H1 (cell line): ENCODE measurements around the gene CCDC18. TPM values are rescaled to one million over a fixed set of nuclear protein-coding genes. Genes with fewer than 3 reads are reported as not detected.

Experiments used
- CTCF ChIA-PET: fragments of 300-600 bp; sonication (Branson Sonifier 250); formaldehyde crosslinking; loops from one replicate; lab custom pipeline; 2021; ENCODE audit not compliant: partially characterized antibody; lab: Charles Lee
- POLR2A ChIA-PET: fragments of 300-600 bp; sonication (Branson Sonifier 250); formaldehyde crosslinking; loops from one replicate; lab custom pipeline; 2021; ENCODE audit warnings: inconsistent platforms; ENCODE audit not compliant: partially characterized antibody; lab: Charles Lee
- DNase-seq, 2 experiments: peaks; one replicate each; pipeline versions ENCODE4 v3.0.0 to v3.0.0-alpha.2; 2010 to 2022; ENCODE audit warnings: low spot score in 2 of 2, low read depth in 1 of 2, mixed read lengths in 1 of 2
- FAIRE-seq: peaks from 2 replicates; lab custom pipeline; 2011; peaks lifted over from hg19 to GRCh38; lab: Jason Lieb, UNC
- H2AFZ ChIP-seq: 2 replicates; pipeline ENCODE4 v1.8.1; 2012; ENCODE audit warnings: low read length, inconsistent platforms
- H2AK5ac ChIP-seq: 2 replicates; pipeline ENCODE4 v1.6.1; 2013; ENCODE audit warnings: low read depth, low read length
- H2BK120ac ChIP-seq: replicated peaks from 2 replicates; pipeline ENCODE3; 2013; ENCODE audit warnings: low read depth, low read length, inconsistent platforms
- H2BK12ac ChIP-seq: 2 replicates; pipeline ENCODE4 v1.6.1; 2013; ENCODE audit warnings: low read depth, low read length
- H2BK15ac ChIP-seq: 2 replicates; pipeline ENCODE4 v1.6.1; 2013; ENCODE audit warnings: low read length
- H2BK20ac ChIP-seq: 2 replicates; pipeline ENCODE4 v1.6.1; 2013; ENCODE audit warnings: low read length
- H2BK5ac ChIP-seq: 2 replicates; pipeline ENCODE4 v1.6.1; 2013; ENCODE audit warnings: low read depth, low read length
- H3K14ac ChIP-seq: 2 replicates; pipeline ENCODE4 v1.6.1; 2013; ENCODE audit warnings: inconsistent platforms; ENCODE audit not compliant: insufficient read length
- H3K18ac ChIP-seq: 2 replicates; pipeline ENCODE4 v1.6.1; 2013; ENCODE audit warnings: low read length; ENCODE audit errors: extremely low read depth
- H3K23ac ChIP-seq: 2 replicates; pipeline ENCODE4 v1.6.1; 2013; ENCODE audit warnings: inconsistent platforms; ENCODE audit not compliant: insufficient read length
- H3K23me2 ChIP-seq: 2 replicates; pipeline ENCODE4 v1.6.1; 2013; ENCODE audit warnings: low read depth, low read length
- H3K27ac ChIP-seq: 2 replicates; pipeline ENCODE4 v1.6.1; 2011; ENCODE audit warnings: low read depth, low read length, inconsistent platforms
- H3K27me3 ChIP-seq, 4 experiments: replicated peaks in 1 of 4; 1 replicate in 1 of 4; 2 replicates in 3 of 4; pipeline versions ENCODE4 v1.6.1 to v1.8.1; 2011 to 2013; ENCODE audit warnings: low read length in 3 of 4, mild to moderate bottlenecking in 3 of 4, inconsistent platforms in 2 of 4, mixed read lengths in 2 of 4, moderate library complexity in 1 of 4; ENCODE audit not compliant: control insufficient read depth in 3 of 4, insufficient read depth in 3 of 4; ENCODE audit errors: extremely low read depth in 1 of 4
- H3K36me3 ChIP-seq, 4 experiments: 2 replicates each; pipeline versions ENCODE4 v1.6.1 to v1.8.1; 2011 to 2013; ENCODE audit warnings: mild to moderate bottlenecking in 4 of 4, low read length in 3 of 4, moderate library complexity in 2 of 4, control low read depth in 1 of 4, inconsistent platforms in 1 of 4; ENCODE audit not compliant: insufficient read depth in 4 of 4, control insufficient read depth in 2 of 4
- H3K4ac ChIP-seq: replicated peaks from 2 replicates; pipeline ENCODE3; 2013; ENCODE audit warnings: low read length, low read depth, mixed read lengths, inconsistent platforms; ENCODE audit not compliant: insufficient read length
- H3K4me1 ChIP-seq, 4 experiments: replicated peaks in 1 of 4; 1 replicate in 1 of 4; 2 replicates in 3 of 4; pipeline versions ENCODE4 v1.6.1 to v1.8.1; 2011 to 2013; ENCODE audit warnings: low read length in 3 of 4, inconsistent platforms in 2 of 4, mixed read lengths in 1 of 4; ENCODE audit not compliant: insufficient read depth in 4 of 4, control insufficient read depth in 3 of 4
- H3K4me2 ChIP-seq, 2 experiments: 2 replicates each; pipeline versions ENCODE4 v1.6.1 to v1.8.1; 2011 to 2013; ENCODE audit warnings: low read depth in 2 of 2, low read length in 2 of 2, control low read depth in 1 of 2, inconsistent platforms in 1 of 2, mild to moderate bottlenecking in 1 of 2; ENCODE audit not compliant: insufficient read depth in 1 of 2
- H3K4me3 ChIP-seq, 4 experiments: fragments of 200-600, 300-600 bp in 1 of 4; sonication (generic), shearing (Covaris generic), sonication (Bioruptor Twin) in 1 of 4; 2 replicates each; pipeline versions ENCODE4 v1.5.1 to v1.8.1; 2011 to 2016; ENCODE audit warnings: low read length in 4 of 4, low read depth in 3 of 4, control low read depth in 2 of 4, inconsistent platforms in 2 of 4, mild to moderate bottlenecking in 2 of 4, mixed read lengths in 1 of 4, moderate library complexity in 1 of 4; ENCODE audit not compliant: insufficient read depth in 2 of 4; ENCODE audit errors: extremely low read depth in 1 of 4
- H3K56ac ChIP-seq: replicated peaks from 2 replicates; pipeline ENCODE3; 2013; ENCODE audit warnings: low read depth, mild to moderate bottlenecking, mixed read lengths, low read length, inconsistent platforms; ENCODE audit not compliant: insufficient read length
- H3K79me1 ChIP-seq: 2 replicates; pipeline ENCODE4 v1.6.1; 2013; ENCODE audit warnings: low read depth, low read length, control low read depth
- H3K79me2 ChIP-seq, 2 experiments: 2 replicates each; pipeline versions ENCODE4 v1.6.1 to v1.8.1; 2012 to 2013; ENCODE audit warnings: low read length in 2 of 2, mild to moderate bottlenecking in 2 of 2, inconsistent platforms in 1 of 2; ENCODE audit not compliant: insufficient read depth in 2 of 2, control insufficient read depth in 1 of 2
- H3K9ac ChIP-seq, 4 experiments: replicated peaks in 1 of 4; 1 replicate in 1 of 4; 2 replicates in 3 of 4; pipeline versions ENCODE4 v1.6.1 to v1.8.1; 2011 to 2013; ENCODE audit warnings: low read depth in 3 of 4, low read length in 3 of 4, control low read depth in 2 of 4, mild to moderate bottlenecking in 2 of 4, moderate library complexity in 2 of 4, inconsistent platforms in 1 of 4; ENCODE audit errors: extremely low read depth in 1 of 4
- H3K9me3 ChIP-seq, 2 experiments: 2 replicates each; pipeline versions ENCODE4 v1.6.1 to v1.8.1; 2012 to 2013; ENCODE audit warnings: mild to moderate bottlenecking in 2 of 2, moderate library complexity in 2 of 2, control low read depth in 1 of 2, inconsistent platforms in 1 of 2, low read depth in 1 of 2, low read length in 1 of 2, mixed read lengths in 1 of 2; ENCODE audit not compliant: insufficient read depth in 2 of 2
- H4K20me1 ChIP-seq, 2 experiments: replicated peaks in 1 of 2; 2 replicates each; pipeline versions ENCODE3 to v1.8.1; 2011 to 2013; ENCODE audit warnings: inconsistent platforms in 2 of 2, low read length in 2 of 2, mild to moderate bottlenecking in 1 of 2; ENCODE audit not compliant: insufficient read depth in 2 of 2, control insufficient read depth in 1 of 2
- H4K5ac ChIP-seq: 2 replicates; pipeline ENCODE4 v1.6.1; 2013; ENCODE audit warnings: low read length, low read depth, mixed read lengths, inconsistent platforms; ENCODE audit not compliant: insufficient read length
- H4K8ac ChIP-seq: 2 replicates; pipeline ENCODE4 v1.8.0; 2013; ENCODE audit warnings: mild to moderate bottlenecking, moderate library complexity, low read length, inconsistent platforms; ENCODE audit not compliant: insufficient read depth; ENCODE audit errors: extremely low read depth
- H4K91ac ChIP-seq: replicated peaks from 2 replicates; pipeline ENCODE3; 2013; ENCODE audit warnings: low read length, mixed read lengths, inconsistent platforms; ENCODE audit not compliant: insufficient read length
- ASH2L ChIP-seq: fragments of 200-600, 300-600 bp; sonication (generic); IDR thresholded peaks from one replicate; pipeline ENCODE4 v1.7.1; 2017; ENCODE audit warnings: low read length
- BACH1 ChIP-seq: IDR thresholded peaks from 2 replicates; pipeline ENCODE4 v1.6.1; 2012; ENCODE audit warnings: low read length, improper control_type of control experiment
- EGR1 ChIP-seq: IDR thresholded peaks from 2 replicates; pipeline ENCODE4 v1.6.1; 2011; ENCODE audit warnings: low read depth, low read length, borderline replicate concordance
- HDAC2 ChIP-seq, 2 experiments: fragments of 300-600 bp in 1 of 2; sonication (generic) in 1 of 2; IDR thresholded peaks; 2 replicates each; pipeline ENCODE4 v1.6.1; 2011 to 2012; ENCODE audit warnings: low read depth in 2 of 2, low read length in 2 of 2, mild to moderate bottlenecking in 2 of 2, moderate library complexity in 2 of 2, borderline replicate concordance in 1 of 2, inconsistent platforms in 1 of 2
- MAFK ChIP-seq: IDR thresholded peaks from 2 replicates; pipeline ENCODE4 v1.6.1; 2012; ENCODE audit warnings: low read depth, mild to moderate bottlenecking, improper control_type of control experiment, low read length
- SIN3A ChIP-seq, 2 experiments: IDR thresholded peaks in 1 of 2; conservative IDR thresholded peaks in 1 of 2; 2 replicates each; pipeline ENCODE4 v1.6.1; 2011 to 2012; ENCODE audit warnings: low read length in 2 of 2, improper control_type of control experiment in 1 of 2, low read depth in 1 of 2, mild to moderate bottlenecking in 1 of 2
- SIX5 ChIP-seq: IDR thresholded peaks from 2 replicates; pipeline ENCODE4 v1.6.1; 2011; ENCODE audit warnings: mild to moderate bottlenecking, low read depth, low read length
- SRF ChIP-seq: IDR thresholded peaks from 2 replicates; pipeline ENCODE4 v1.6.1; 2011; ENCODE audit warnings: mild to moderate bottlenecking, low read depth, low read length, moderate library complexity
- ZNF274 ChIP-seq: IDR thresholded peaks from 2 replicates; pipeline ENCODE4 v1.7.0; 2012; ENCODE audit warnings: low read length, borderline replicate concordance; ENCODE audit errors: extremely low read depth
- WGBS, 2 experiments: shearing (Covaris generic) in 1 of 2; methylation state at CpG; one replicate each; pipeline versions ENCODE4 v1.1.6 to v1.1.7; 2013 to 2015; ENCODE audit warnings: low lambda C conversion rate in 2 of 2, mixed read lengths in 2 of 2, inconsistent platforms in 1 of 2, low coverage in 1 of 2, missing lambda C conversion rate in 1 of 2; ENCODE audit not compliant: insufficient replicate concordance in 2 of 2, insufficient coverage in 1 of 2, insufficient read length in 1 of 2; ENCODE audit errors: extremely low coverage in 1 of 2, missing lambda C conversion rate in 1 of 2; 5-methylcytosine and 5-hydroxymethylcytosine counted together
- polyA plus RNA-seq, 7 experiments: library from polyadenylated mRNA; depleted of rRNA in 3 of 7; stranded (reverse) in 5 of 7; unstranded in 2 of 7; fragments of >200 nt in 5 of 7; fragments of 200-250 nt in 2 of 7; gene quantifications; 1 replicate in 5 of 7; 2 replicates in 1 of 7; 4 replicates in 1 of 7; pipeline versions ENCODE4 v1.2.1 to v1.2.3, GENCODE V29; 2011 to 2013; ENCODE audit warnings: missing spikeins in 2 of 7, mixed read lengths in 2 of 7
- total RNA-seq: library from RNA; stranded (reverse); fragmentation: NEBNext Ultra II Directional; extraction: Animal tissue kit (Norgen Biotek cat#: 25700); gene quantifications from 2 replicates; pipeline ENCODE4 v1.2.1, GENCODE V29; 2021

CCDC18 gene
- total and polyA plus RNA-seq, 2 of the 8 experiments (the other 6 are each of a cell fraction or from before 2014, with no cell fraction given): 3.0 to 21.2 TPM

GRCh38 chr1:93253516-93253915 lies 73.0 kb downstream of the CCDC18 start:
- no peak overlapping the region for H3K4me2 ChIP-seq
- DNase-seq: no peak
- CTCF ChIA-PET: interaction anchor here (1.2 kb wide), 1 partner anchor 9 kb away, joined by 3 read pairs; no protein-coding TSS in a partner anchor
- no peak overlapping the region for H2AFZ ChIP-seq
- H4K5ac ChIP-seq: no peak overlapping the region
- no peak overlapping the region for H4K8ac ChIP-seq
- H4K91ac ChIP-seq: no peak overlapping the region
- no peak overlapping the region for H2BK15ac ChIP-seq
- no peak for TF ChIP-seq EGR1
- no peak for TF ChIP-seq MAFK
- TF ChIP-seq ASH2L: no peak
- no peak for TF ChIP-seq SIN3A (conservative IDR thresholded peaks at IDR 0.05 in 1 of 2, IDR thresholded peaks at IDR 0.05 in 1 of 2; ENCODE audit: low read depth in 1 of 2, low read length in 2 of 2)
- TF ChIP-seq HDAC2 (IDR thresholded peaks at IDR 0.05; ENCODE audit: borderline replicate concordance in 1 of 2, low read depth in 2 of 2, low read length in 2 of 2): no peak
- no peak for TF ChIP-seq ZNF274
- no peak for TF ChIP-seq SIX5
- TF ChIP-seq BACH1: no peak
- TF ChIP-seq SRF: no peak
- no peaks in the 10 kb centered on the region for H3K4me1 ChIP-seq
- FAIRE-seq: no peak
- H2AK5ac ChIP-seq: no peak overlapping the region
- no peaks in the 10 kb centered on the region; a peak in 1 of 4 replicates for H3K79me2 ChIP-seq
- H2BK12ac ChIP-seq: no peak overlapping the region
- H4K20me1 ChIP-seq: no peaks in the 10 kb centered on the region
- H3K36me3 ChIP-seq: peaks cover 0 to 8% (median 0%) of the 10 kb centered on the region in 4 experiments; a peak in 1 of 8 replicates
- WGBS, 2 experiments: 89% methylated on average over 3 of the region's 3 CpGs; no CpG with 5 or more reads in 1 of the 2 experiments
- no peak overlapping the region for H3K56ac ChIP-seq
- H2BK5ac ChIP-seq: no peak overlapping the region
- H3K4ac ChIP-seq: no peak overlapping the region
- H3K18ac ChIP-seq: no peak overlapping the region; the same call in 1 of the 2 replicates
- no peaks in the 10 kb centered on the region for H3K9me3 ChIP-seq
- H2BK20ac ChIP-seq: no peak overlapping the region
- H3K27ac ChIP-seq: no peak overlapping the region
- no peak overlapping the region for H3K23ac ChIP-seq
- H3K14ac ChIP-seq: no peak overlapping the region
- no peak overlapping the region for H2BK120ac ChIP-seq
- no peaks in the 10 kb centered on the region for H3K23me2 ChIP-seq
- no peaks in the 10 kb centered on the region for H3K27me3 ChIP-seq
- no peak overlapping the region for H3K9ac ChIP-seq
- no peaks in the 10 kb centered on the region for H3K79me1 ChIP-seq
- no peak overlapping the region for H3K4me3 ChIP-seq
- POLR2A ChIA-PET: no interaction called here
